ENCODE data around the gene MAMLD1. TPM values are rescaled to one million over a fixed set of nuclear protein-coding genes. Genes with fewer than 3 reads are reported as not detected.

MAMLD1 gene
- total RNA-seq, 2 donors from 2014 or later = 7.9 to 8.3 TPM

DNA sequence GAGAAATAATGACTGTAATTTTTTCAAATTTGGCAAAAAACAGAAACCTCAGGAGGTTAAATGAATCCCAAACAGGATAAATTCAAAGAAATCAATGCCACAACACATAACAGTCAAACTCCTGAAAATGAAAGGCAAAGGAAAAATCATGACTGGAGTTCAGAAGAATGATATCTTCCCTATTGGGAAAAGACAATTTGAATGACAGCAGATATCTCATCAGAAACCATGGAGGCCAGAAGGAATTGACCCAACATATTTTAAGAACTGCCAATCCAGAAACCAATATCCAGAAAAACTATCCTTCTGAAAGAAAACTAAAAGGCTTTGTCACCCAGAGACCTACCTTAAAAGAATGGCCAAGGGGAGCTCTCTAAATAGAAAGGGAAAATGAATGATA lies 40.1 kb upstream of the MAMLD1 start:
- TF ChIP-seq, protein P1, sequence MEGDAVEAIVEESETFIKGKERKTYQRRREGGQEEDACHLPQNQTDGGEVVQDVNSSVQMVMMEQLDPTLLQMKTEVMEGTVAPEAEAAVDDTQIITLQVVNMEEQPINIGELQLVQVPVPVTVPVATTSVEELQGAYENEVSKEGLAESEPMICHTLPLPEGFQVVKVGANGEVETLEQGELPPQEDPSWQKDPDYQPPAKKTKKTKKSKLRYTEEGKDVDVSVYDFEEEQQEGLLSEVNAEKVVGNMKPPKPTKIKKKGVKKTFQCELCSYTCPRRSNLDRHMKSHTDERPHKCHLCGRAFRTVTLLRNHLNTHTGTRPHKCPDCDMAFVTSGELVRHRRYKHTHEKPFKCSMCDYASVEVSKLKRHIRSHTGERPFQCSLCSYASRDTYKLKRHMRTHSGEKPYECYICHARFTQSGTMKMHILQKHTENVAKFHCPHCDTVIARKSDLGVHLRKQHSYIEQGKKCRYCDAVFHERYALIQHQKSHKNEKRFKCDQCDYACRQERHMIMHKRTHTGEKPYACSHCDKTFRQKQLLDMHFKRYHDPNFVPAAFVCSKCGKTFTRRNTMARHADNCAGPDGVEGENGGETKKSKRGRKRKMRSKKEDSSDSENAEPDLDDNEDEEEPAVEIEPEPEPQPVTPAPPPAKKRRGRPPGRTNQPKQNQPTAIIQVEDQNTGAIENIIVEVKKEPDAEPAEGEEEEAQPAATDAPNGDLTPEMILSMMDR (IDR thresholded peaks at IDR 0.05) = no peak
- no peak overlapping the region for H3K4me3 ChIP-seq
- H3K9me3 ChIP-seq = no peaks in the 10 kb centered on the region
- H3K36me3 ChIP-seq = no peaks in the 10 kb centered on the region
- no peak overlapping the region for H3K27ac ChIP-seq
- DNase-seq (ENCODE audit: low spot score) (no peak), ATAC-seq (ENCODE audit: insufficient number of reproducible peaks, low FRiP score, low read depth) (no peak)
- no peaks in the 10 kb centered on the region for H3K4me1 ChIP-seq (ENCODE audit: control insufficient read depth in 1 of 2, low read depth in 2 of 2)
- no peaks in the 10 kb centered on the region for H3K27me3 ChIP-seq (replicated peaks; ENCODE audit: insufficient read depth)

DNA sequence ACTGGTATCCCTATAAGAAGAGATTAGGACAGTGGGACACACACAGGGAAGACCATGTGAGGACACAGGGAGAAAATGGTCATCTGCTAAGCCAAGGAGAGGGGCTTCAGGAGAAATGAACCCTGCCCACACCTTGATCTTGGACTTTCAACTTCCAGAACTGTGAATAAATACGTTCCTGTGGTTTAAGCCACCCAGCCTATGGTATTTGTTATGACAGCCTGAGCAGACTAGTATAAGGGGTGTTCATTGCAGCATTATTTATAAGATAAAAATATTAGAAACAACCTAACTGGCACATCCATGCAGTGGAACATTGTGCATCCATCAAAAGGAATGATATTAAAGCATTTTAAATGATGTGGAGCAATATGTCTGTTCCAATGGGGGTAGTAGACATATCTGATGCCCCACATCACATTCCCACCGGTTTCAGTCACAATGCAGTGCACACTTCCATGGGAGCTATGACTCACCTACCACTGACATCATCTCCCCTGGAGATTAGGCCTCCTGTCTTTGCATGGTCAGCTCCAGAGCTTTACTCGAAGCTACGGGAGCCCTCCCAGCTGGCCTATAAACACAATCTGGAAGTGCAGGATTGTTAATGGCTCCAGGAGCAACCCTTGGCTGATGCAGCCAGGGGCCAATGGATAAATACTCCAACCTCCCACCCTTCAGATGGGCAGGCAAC lies 38.9 kb upstream of the MAMLD1 start:
- Histone ChIP-seq H3K4me3 (no peak overlapping the region), H3K36me3 (no peaks in the 10 kb centered on the region), H3K4me1 (ENCODE audit: control insufficient read depth in 1 of 2, low read depth in 2 of 2) (no peaks in the 10 kb centered on the region), H3K9me3 (no peaks in the 10 kb centered on the region), H3K27ac (no peak overlapping the region), H3K27me3 (replicated peaks; ENCODE audit: insufficient read depth) (no peaks in the 10 kb centered on the region)
- DNase-seq (ENCODE audit: low spot score) = no peak
- TF ChIP-seq, protein P1 (IDR thresholded peaks at IDR 0.05) = no peak
- no peak for ATAC-seq (ENCODE audit: insufficient number of reproducible peaks, low FRiP score, low read depth)

DNA sequence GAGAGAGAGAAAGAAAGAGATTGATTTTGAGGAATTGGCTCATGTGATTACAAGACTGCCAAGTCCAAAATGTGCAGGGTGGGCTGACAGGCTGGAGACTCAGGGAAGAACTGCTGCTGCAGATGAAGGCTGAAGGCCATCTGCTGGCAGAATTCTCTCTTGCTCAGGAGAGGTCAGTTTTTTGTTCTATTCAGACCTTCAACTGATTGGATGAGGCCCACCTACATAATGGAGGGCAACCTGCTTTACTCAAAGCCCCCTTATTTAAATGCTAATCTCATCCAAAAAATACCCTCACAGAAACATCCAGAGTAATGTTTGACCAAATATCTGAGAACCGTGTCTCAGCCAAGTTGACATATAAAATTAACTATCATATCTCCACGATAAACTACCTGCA lies 38.2 kb upstream of the MAMLD1 start:
- DNase-seq (ENCODE audit: low spot score) (no peak), ATAC-seq (ENCODE audit: insufficient number of reproducible peaks, low FRiP score, low read depth) (no peak)
- no peaks in the 10 kb centered on the region for H3K4me1 ChIP-seq (ENCODE audit: control insufficient read depth in 1 of 2, low read depth in 2 of 2)
- no peak overlapping the region for H3K27ac ChIP-seq
- no peaks in the 10 kb centered on the region for H3K9me3 ChIP-seq
- no peak overlapping the region for H3K4me3 ChIP-seq
- no peaks in the 10 kb centered on the region for H3K27me3 ChIP-seq (replicated peaks; ENCODE audit: insufficient read depth)
- no peaks in the 10 kb centered on the region for H3K36me3 ChIP-seq
- TF ChIP-seq, protein P1 (IDR thresholded peaks at IDR 0.05) = no peak

DNA sequence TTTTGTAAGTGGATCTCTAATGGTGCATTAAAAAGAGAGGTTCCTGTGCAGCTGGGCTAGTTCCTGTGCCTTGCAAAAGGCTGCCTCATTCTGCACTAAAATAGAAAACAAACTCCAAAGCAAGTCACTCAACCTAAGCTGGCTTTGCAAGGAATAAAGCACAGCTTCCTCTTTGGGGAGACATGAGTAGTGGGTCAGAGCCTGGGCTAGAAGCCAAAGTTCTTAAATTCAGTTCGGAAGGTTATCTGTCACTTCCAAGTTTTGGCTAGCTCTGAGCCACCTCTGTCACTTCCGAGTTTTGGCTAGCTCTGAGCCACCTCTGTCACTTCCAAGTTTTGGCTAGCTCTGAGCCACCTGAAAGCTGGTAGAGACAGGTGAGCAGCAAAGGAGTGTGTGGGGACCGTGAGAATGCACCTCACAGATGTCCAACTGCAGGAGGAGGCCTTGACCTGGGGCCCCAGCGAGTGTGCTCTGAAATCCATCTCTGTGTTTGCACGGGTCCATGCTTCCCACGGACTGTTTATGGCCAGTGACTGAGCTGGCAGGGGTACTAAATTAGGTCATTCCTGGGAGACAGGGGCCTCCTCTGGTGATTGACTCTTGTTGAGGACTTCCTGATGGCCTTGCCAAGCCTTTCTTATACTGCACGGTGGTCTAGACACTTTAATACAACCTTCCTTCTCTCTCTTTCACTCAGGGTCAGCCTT lies 36.4 kb upstream of the MAMLD1 start:
- Histone ChIP-seq H3K27ac (no peak overlapping the region), H3K27me3 (replicated peaks; ENCODE audit: insufficient read depth) (no peaks in the 10 kb centered on the region), H3K9me3 (no peaks in the 10 kb centered on the region), H3K4me3 (no peak overlapping the region), H3K4me1 (ENCODE audit: control insufficient read depth in 1 of 2, low read depth in 2 of 2) (no peaks in the 10 kb centered on the region), H3K36me3 (no peaks in the 10 kb centered on the region)
- TF ChIP-seq, protein P1 (IDR thresholded peaks at IDR 0.05) = no peak
- DNase-seq (ENCODE audit: low spot score) (no peak), ATAC-seq (ENCODE audit: insufficient number of reproducible peaks, low FRiP score, low read depth) (no peak)

DNA sequence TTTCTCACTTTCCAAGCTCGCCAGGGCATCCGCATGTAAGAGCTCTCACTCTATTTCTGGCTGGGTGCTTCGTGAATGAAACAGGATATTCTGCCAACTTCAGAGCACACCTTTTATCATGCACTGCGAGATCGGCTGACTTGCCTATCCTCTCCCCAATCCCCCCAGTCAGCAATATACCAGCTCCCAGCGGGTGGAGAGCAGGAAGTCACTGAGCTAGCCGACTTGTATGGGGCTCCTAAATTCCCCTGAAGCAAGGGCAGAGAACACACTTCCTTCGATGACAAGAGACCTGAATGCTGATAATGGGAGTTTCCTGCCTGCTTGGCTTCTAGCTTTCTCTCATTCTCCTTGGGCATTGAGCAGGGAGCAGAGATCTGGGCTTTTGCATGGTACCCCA lies 33.8 kb upstream of the MAMLD1 start:
- no peak overlapping the region for H3K4me3 ChIP-seq
- TF ChIP-seq, protein P1 (IDR thresholded peaks at IDR 0.05) = no peak
- DNase-seq (ENCODE audit: low spot score) (no peak), ATAC-seq (ENCODE audit: insufficient number of reproducible peaks, low FRiP score, low read depth) (no peak)
- no peaks in the 10 kb centered on the region for H3K36me3 ChIP-seq
- no peaks in the 10 kb centered on the region for H3K9me3 ChIP-seq
- no peaks in the 10 kb centered on the region for H3K4me1 ChIP-seq (ENCODE audit: control insufficient read depth in 1 of 2, low read depth in 2 of 2)
- no peak overlapping the region for H3K27ac ChIP-seq
- H3K27me3 ChIP-seq (replicated peaks; ENCODE audit: insufficient read depth) = no peaks in the 10 kb centered on the region

All from thoracic aorta (tissue), 2 donors.